GM12878 (cell line): ENCODE results near the gene CLIP2. TPM values are rescaled to one million over a fixed set of nuclear protein-coding genes. Genes with fewer than 3 reads are reported as not detected.

Experiments used
- ATAC-seq: fragments of 200-7000 bp; cut with Tn5 transposase; 3 replicates; pipeline ENCODE4 v1.9.1; 2020; ENCODE audit warnings: mild to moderate bottlenecking, moderate library complexity
- BruUV-seq: library from RNA; stranded (reverse); fragments of 400-500 nt; replicated peaks from 2 replicates; lab custom pipeline; 2021; lab: Mats Ljungman, UMichigan
- CTCF ChIA-PET: fragments of 300-600 bp; sonication (Branson Sonifier 250); formaldehyde crosslinking; extraction: SDS; loops from one replicate; lab custom pipeline; 2021; ENCODE audit warnings: inconsistent platforms; lab: Yijun Ruan, JAX
- POLR2A ChIA-PET: fragments of 350-600 bp; formaldehyde crosslinking; extraction: SDS; loops from one replicate; lab custom pipeline; 2021; ENCODE audit warnings: inconsistent platforms; lab: Charles Lee
- RAD21 ChIA-PET: fragments of 300-600 bp; sonication (Branson Sonifier 250); formaldehyde crosslinking; loops from one replicate; lab custom pipeline; 2023; ENCODE audit warnings: antibody characterized with exemption; ENCODE audit not compliant: unreplicated experiment; lab: Charles Lee
- SMC1A ChIA-PET: fragments of 300-600 bp; sonication (Branson Sonifier 250); formaldehyde crosslinking; loops from one replicate; lab custom pipeline; 2023; ENCODE audit not compliant: unreplicated experiment, uncharacterized antibody; lab: Charles Lee
- DNase-seq: peaks from one replicate; pipeline ENCODE4 v3.0.0-alpha.2; 2011; ENCODE audit warnings: low read depth, low spot score
- FAIRE-seq: peaks from 3 replicates; lab custom pipeline; 2011; peaks lifted over from hg19 to GRCh38; lab: Jason Lieb, UNC
- H2AFZ ChIP-seq: 2 replicates; pipeline ENCODE4 v1.6.0; 2011; ENCODE audit warnings: low read depth, low read length, control low read depth; ENCODE audit not compliant: control insufficient read depth
- H3K27ac ChIP-seq: 2 replicates; pipeline ENCODE4 v1.5.1; 2011; ENCODE audit warnings: control low read depth; ENCODE audit not compliant: control insufficient read depth, insufficient read depth
- H3K27me3 ChIP-seq, 2 experiments: replicated peaks in 1 of 2; 2 replicates each; pipeline versions ENCODE4 v1.6.0 to v1.6.1; 2011; ENCODE audit warnings: low read length in 1 of 2; ENCODE audit not compliant: control insufficient read depth in 2 of 2, insufficient read depth in 2 of 2
- H3K36me3 ChIP-seq, 2 experiments: 2 replicates each; pipeline ENCODE4 v1.5.1; 2011; ENCODE audit warnings: low read length in 1 of 2; ENCODE audit not compliant: control insufficient read depth in 2 of 2, insufficient read depth in 2 of 2
- H3K4me1 ChIP-seq: 2 replicates; pipeline ENCODE4 v1.6.1; 2011; ENCODE audit warnings: mild to moderate bottlenecking, low read length, moderate library complexity, mixed read lengths; ENCODE audit not compliant: control insufficient read depth, insufficient read depth
- H3K4me2 ChIP-seq: 2 replicates; pipeline ENCODE4 v1.6.0; 2011; ENCODE audit warnings: control low read depth; ENCODE audit not compliant: control insufficient read depth, insufficient read depth
- H3K4me3 ChIP-seq: fragments of 200-600 bp; sonication (generic); 2 replicates; pipeline ENCODE4 v1.5.1; 2016
- H3K79me2 ChIP-seq: 2 replicates; pipeline ENCODE4 v1.6.0; 2011; ENCODE audit warnings: low read length; ENCODE audit not compliant: control insufficient read depth, insufficient read depth
- H3K9ac ChIP-seq: 2 replicates; pipeline ENCODE4 v1.8.0; 2011; ENCODE audit warnings: low read length, control low read depth, mixed read lengths; ENCODE audit not compliant: control insufficient read depth, insufficient read depth
- H3K9me3 ChIP-seq: replicated peaks from 3 replicates; pipeline ENCODE4 v1.5.1; 2011; ENCODE audit warnings: mild to moderate bottlenecking, low read length; ENCODE audit not compliant: control insufficient read depth, insufficient read depth
- H4K20me1 ChIP-seq: 2 replicates; pipeline ENCODE4 v1.6.0; 2011; ENCODE audit not compliant: control insufficient read depth, insufficient read depth
- FOXM1 ChIP-seq: IDR thresholded peaks from 2 replicates; pipeline ENCODE4 v1.6.1; 2012; ENCODE audit warnings: low read depth, mild to moderate bottlenecking, inconsistent platforms, low read length, moderate library complexity
- HCFC1 ChIP-seq: fragments of 150-350 bp; IDR thresholded peaks from 2 replicates; pipeline ENCODE4 v1.6.1; 2014; ENCODE audit warnings: low read length
- HDAC2 ChIP-seq: fragments of 200-600 bp; sonication (generic); IDR thresholded peaks from 2 replicates; pipeline ENCODE4 v1.6.1; 2017
- IRF3 ChIP-seq: fragments of 450-650 bp; IDR thresholded peaks from 2 replicates; pipeline ENCODE4 v1.6.1; 2014; ENCODE audit warnings: mild to moderate bottlenecking
- LARP7 ChIP-seq: fragments of 450-650 bp; IDR thresholded peaks from 2 replicates; pipeline ENCODE4 v1.6.1; 2017; ENCODE audit warnings: mild to moderate bottlenecking
- MTA3 ChIP-seq: IDR thresholded peaks from 2 replicates; pipeline ENCODE4 v1.6.1; 2012; ENCODE audit warnings: low read length, inconsistent platforms, borderline replicate concordance
- PKNOX1 ChIP-seq: fragments of 450-650 bp; IDR thresholded peaks from 2 replicates; pipeline ENCODE4 v1.6.1; 2016; ENCODE audit warnings: mild to moderate bottlenecking
- PML ChIP-seq: IDR thresholded peaks from 2 replicates; pipeline ENCODE4 v1.6.1; 2012; ENCODE audit warnings: low read length, inconsistent platforms
- POLR2AphosphoS5 ChIP-seq: IDR thresholded peaks from 2 replicates; pipeline ENCODE4 v1.6.1; 2011; ENCODE audit warnings: mild to moderate bottlenecking, low read length, inconsistent platforms
- REST ChIP-seq: IDR thresholded peaks from 2 replicates; pipeline ENCODE4 v1.6.1; 2012; ENCODE audit warnings: mild to moderate bottlenecking, low read depth, low read length
- SMARCA5 ChIP-seq: fragments of 450-650 bp; IDR thresholded peaks from 2 replicates; pipeline ENCODE4 v1.6.1; 2017; ENCODE audit warnings: mild to moderate bottlenecking
- SP1 ChIP-seq: IDR thresholded peaks from one replicate; pipeline ENCODE4 v1.6.1; 2011; ENCODE audit warnings: low read depth, low read length
- YBX1 ChIP-seq: fragments of 450-650 bp; IDR thresholded peaks from 2 replicates; pipeline ENCODE4 v1.6.1; 2016; ENCODE audit warnings: antibody characterized with exemption
- ZNF622 ChIP-seq: fragments of 450-650 bp; IDR thresholded peaks from 2 replicates; pipeline ENCODE4 v1.6.1; 2017; ENCODE audit warnings: mild to moderate bottlenecking, inconsistent platforms
- WGBS: methylation state at CpG from one replicate; pipeline ENCODE4 v1.1.6; 2016; ENCODE audit warnings: low lambda C conversion rate; ENCODE audit not compliant: insufficient replicate concordance, insufficient coverage; ENCODE audit errors: missing lambda C conversion rate; 5-methylcytosine and 5-hydroxymethylcytosine counted together
- in situ Hi-C: fragments of 300-500 bp; cut with MboI; formaldehyde crosslinking; loops from 9 replicates; pipeline ENCODE4 v1.14.3; 2018; ENCODE audit warnings: mixed read lengths
- intact Hi-C: fragments of 100-400 bp; cut with micrococcal nuclease; formaldehyde crosslinking; loops from one replicate; pipeline ENCODE4 v1.14.2; 2022; ENCODE audit not compliant: unreplicated experiment
- polyA plus RNA-seq, 11 experiments: library from polyadenylated mRNA; depleted of rRNA in 4 of 11; unstranded in 6 of 11; stranded (reverse) in 5 of 11; fragments of >200 nt; fragmentation: Nextera tagmentation in 4 of 11; fragmentation: Illumina TruSeq in 1 of 11; extraction: Ambion mirVana in 4 of 11; extraction: Trizol in 1 of 11; gene quantifications; 1 replicate in 1 of 11; 2 replicates in 10 of 11; pipeline versions ENCODE4 v1.2.1 to v1.2.3, GENCODE V29; 2011 to 2016; ENCODE audit warnings: inconsistent platforms in 2 of 11, missing spikeins in 2 of 11, low read depth in 1 of 11
- total RNA-seq, 4 experiments: library from RNA; depleted of rRNA in 3 of 4; stranded (reverse); fragments of >200 nt in 3 of 4; fragmentation: Illumina TruSeq in 1 of 4; extraction: Trizol in 1 of 4; gene quantifications; 2 replicates each; pipeline versions ENCODE4 v1.2.1 to v1.2.3, GENCODE V29; 2013 to 2021
- TF ChIP-seq, protein P1 (sequence below): fragments of 450-650 bp; IDR thresholded peaks from 2 replicates; pipeline ENCODE4 v1.6.1; 2016; ENCODE audit warnings: mild to moderate bottlenecking

The CLIP2 gene
- total and polyA plus RNA-seq, 10 of the 15 experiments (the other 5 are each of a cell fraction or from before 2014, with no cell fraction given), result 0.26 to 56.3 (median 21.0) TPM

DNA sequence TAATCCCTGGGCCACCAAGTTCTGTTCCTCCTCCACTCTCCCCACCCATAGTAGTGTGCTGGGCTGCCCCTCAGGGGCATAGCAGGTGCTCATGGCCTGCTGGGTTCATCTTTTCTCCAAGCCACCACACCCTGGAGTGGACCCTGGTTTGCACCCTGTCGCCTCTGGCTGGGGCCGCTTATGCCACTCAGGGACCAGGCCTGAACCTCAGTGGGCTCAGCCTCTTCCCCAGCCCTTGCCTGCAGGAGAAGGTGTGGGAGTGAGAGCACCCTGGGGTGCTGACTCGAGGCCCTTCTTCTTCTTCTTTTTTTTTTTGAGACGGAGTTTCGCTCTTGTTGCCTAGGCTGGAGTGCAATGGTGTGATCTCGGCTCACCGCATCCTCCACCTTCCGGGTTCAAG, 10.2 kb downstream of the CLIP2 start:
- Histone ChIP-seq H3K79me2 (peaks cover 63% of the 10 kb centered on the region), H3K4me2 (no peak overlapping the region), H3K27me3 (no peaks in the 10 kb centered on the region), H2AFZ (no peak overlapping the region), H3K9ac (no peak overlapping the region), H3K36me3 (peaks cover 0 to 14% of the 10 kb centered on the region in 2 experiments; a peak in 2 of 4 replicates), H4K20me1 (no peaks in the 10 kb centered on the region), H3K27ac (no peak overlapping the region), H3K9me3 (no peaks in the 10 kb centered on the region; the same call in 2 of the 3 replicates), H3K4me3 (no peak overlapping the region), H3K4me1 (peaks cover 2% of the 10 kb centered on the region; the same call in 1 of the 2 replicates)
- BruUV-seq, result no TSS peak
- SMC1A ChIA-PET, result no interaction called here
- POLR2A ChIA-PET, result no interaction called here
- 78% methylated on average over 4 of the region's 8 CpGs for WGBS
- DNase-seq (no peak), ATAC-seq (no peak), FAIRE-seq (no peak)
- intact Hi-C loops, result no loop called here
- CTCF ChIA-PET, result interaction anchor here (1.4 kb wide), 1 partner anchor 37 kb away, joined by 3 read pairs; no protein-coding TSS in a partner anchor
- in situ Hi-C loops, result no loop called here
- RAD21 ChIA-PET, result no interaction called here
- TF ChIP-seq SP1 (no peak), REST (no peak), MTA3 (no peak), PKNOX1 (no peak), POLR2AphosphoS5 (no peak), HDAC2 (no peak), SMARCA5 (no peak), HCFC1 (no peak), YBX1 (no peak), IRF3 (no peak), PML (no peak), ZNF622 (no peak), LARP7 (no peak), FOXM1 (no peak)
- TF ChIP-seq, protein P1, sequence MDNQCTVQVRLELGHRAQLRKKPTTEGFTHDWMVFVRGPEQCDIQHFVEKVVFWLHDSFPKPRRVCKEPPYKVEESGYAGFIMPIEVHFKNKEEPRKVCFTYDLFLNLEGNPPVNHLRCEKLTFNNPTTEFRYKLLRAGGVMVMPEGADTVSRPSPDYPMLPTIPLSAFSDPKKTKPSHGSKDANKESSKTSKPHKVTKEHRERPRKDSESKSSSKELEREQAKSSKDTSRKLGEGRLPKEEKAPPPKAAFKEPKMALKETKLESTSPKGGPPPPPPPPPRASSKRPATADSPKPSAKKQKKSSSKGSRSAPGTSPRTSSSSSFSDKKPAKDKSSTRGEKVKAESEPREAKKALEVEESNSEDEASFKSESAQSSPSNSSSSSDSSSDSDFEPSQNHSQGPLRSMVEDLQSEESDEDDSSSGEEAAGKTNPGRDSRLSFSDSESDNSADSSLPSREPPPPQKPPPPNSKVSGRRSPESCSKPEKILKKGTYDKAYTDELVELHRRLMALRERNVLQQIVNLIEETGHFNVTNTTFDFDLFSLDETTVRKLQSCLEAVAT, result no peak
